OCI-LY1 (cell line): ENCODE measurements around the gene CEP112.

ENCODE experiments used
- CTCF ChIP-seq: fragments of 200-600 bp; sonication (generic), shearing (Covaris generic); IDR thresholded peaks from 2 replicates; pipeline ENCODE4 v1.5.1; 2017; ENCODE audit warnings: mild to moderate bottlenecking, antibody characterized with exemption, low read length, moderate library complexity, mixed read lengths
- EZH2 ChIP-seq: fragments of 200-600 bp; sonication (generic), shearing (Covaris generic); IDR thresholded peaks from 2 replicates; pipeline ENCODE4 v1.8.0; 2017; ENCODE audit warnings: borderline replicate concordance, mixed run types, mild to moderate bottlenecking, antibody characterized with exemption, low read length, moderate library complexity, mixed read lengths

GRCh38 chr17:65593092-65593854, 598.7 kb downstream of the CEP112 start:
- TF ChIP-seq CTCF (no peak), EZH2 (no peak)
